Measurements from ENCODE around the gene CDH26. TPM values are rescaled to one million over a fixed set of nuclear protein-coding genes. Genes with fewer than 3 reads are reported as not detected.

Gene CDH26
- total RNA-seq, 1 experiment from 2014 or later = 1.0 TPM

GRCh38 chr20:59911041-59911440 is 47.2 kb upstream of the CDH26 start:
- H3K27me3 Mint-ChIP-seq (ENCODE audit: low read depth) = peaks cover 16% of the 10 kb centered on the region
- H3K9me3 Mint-ChIP-seq = peaks cover 3% of the 10 kb centered on the region; the same call in 1 of the 2 replicates
- H3K36me3 Mint-ChIP-seq = no peaks in the 10 kb centered on the region
- H3K4me3 Mint-ChIP-seq = no peak overlapping the region
- ATAC-seq (no peak), DNase-seq (ENCODE audit: low spot score) (no peak)
- no peaks in the 10 kb centered on the region for H3K4me1 Mint-ChIP-seq
- ChIA-PET POLR2A (no interaction called here), CTCF (no interaction called here)
- TF ChIP-seq JAZF1 (CRISPR knock-in tag; IDR thresholded peaks at IDR 0.05) = no peak
- TF ChIP-seq ZNF416 (CRISPR knock-in tag; IDR thresholded peaks at IDR 0.05) = no peak
- TF ChIP-seq, protein P1, sequence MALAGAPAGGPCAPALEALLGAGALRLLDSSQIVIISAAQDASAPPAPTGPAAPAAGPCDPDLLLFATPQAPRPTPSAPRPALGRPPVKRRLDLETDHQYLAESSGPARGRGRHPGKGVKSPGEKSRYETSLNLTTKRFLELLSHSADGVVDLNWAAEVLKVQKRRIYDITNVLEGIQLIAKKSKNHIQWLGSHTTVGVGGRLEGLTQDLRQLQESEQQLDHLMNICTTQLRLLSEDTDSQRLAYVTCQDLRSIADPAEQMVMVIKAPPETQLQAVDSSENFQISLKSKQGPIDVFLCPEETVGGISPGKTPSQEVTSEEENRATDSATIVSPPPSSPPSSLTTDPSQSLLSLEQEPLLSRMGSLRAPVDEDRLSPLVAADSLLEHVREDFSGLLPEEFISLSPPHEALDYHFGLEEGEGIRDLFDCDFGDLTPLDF (CRISPR knock-in tag; IDR thresholded peaks at IDR 0.05) = no peak
- TF ChIP-seq ATF1 (CRISPR knock-in tag; IDR thresholded peaks at IDR 0.05) = no peak
- TF ChIP-seq, protein P2, sequence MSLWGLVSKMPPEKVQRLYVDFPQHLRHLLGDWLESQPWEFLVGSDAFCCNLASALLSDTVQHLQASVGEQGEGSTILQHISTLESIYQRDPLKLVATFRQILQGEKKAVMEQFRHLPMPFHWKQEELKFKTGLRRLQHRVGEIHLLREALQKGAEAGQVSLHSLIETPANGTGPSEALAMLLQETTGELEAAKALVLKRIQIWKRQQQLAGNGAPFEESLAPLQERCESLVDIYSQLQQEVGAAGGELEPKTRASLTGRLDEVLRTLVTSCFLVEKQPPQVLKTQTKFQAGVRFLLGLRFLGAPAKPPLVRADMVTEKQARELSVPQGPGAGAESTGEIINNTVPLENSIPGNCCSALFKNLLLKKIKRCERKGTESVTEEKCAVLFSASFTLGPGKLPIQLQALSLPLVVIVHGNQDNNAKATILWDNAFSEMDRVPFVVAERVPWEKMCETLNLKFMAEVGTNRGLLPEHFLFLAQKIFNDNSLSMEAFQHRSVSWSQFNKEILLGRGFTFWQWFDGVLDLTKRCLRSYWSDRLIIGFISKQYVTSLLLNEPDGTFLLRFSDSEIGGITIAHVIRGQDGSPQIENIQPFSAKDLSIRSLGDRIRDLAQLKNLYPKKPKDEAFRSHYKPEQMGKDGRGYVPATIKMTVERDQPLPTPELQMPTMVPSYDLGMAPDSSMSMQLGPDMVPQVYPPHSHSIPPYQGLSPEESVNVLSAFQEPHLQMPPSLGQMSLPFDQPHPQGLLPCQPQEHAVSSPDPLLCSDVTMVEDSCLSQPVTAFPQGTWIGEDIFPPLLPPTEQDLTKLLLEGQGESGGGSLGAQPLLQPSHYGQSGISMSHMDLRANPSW (CRISPR knock-in tag; conservative IDR thresholded peaks at IDR 0.05; ENCODE audit: low read depth) = no peak
- no peak for TF ChIP-seq ZNF317 (CRISPR knock-in tag; IDR thresholded peaks at IDR 0.05; ENCODE audit: borderline replicate concordance, low read depth)
- no peak for TF ChIP-seq SP1 (CRISPR knock-in tag; conservative IDR thresholded peaks at IDR 0.05)
- no peak for TF ChIP-seq HMGA2 (CRISPR knock-in tag; IDR thresholded peaks at IDR 0.05)
- no peak for TF ChIP-seq RORB (CRISPR knock-in tag; IDR thresholded peaks at IDR 0.05)
- no peak for TF ChIP-seq CBFB (CRISPR knock-in tag; IDR thresholded peaks at IDR 0.05; ENCODE audit: low read depth)
- TF ChIP-seq GTF2I (CRISPR knock-in tag; conservative IDR thresholded peaks at IDR 0.05) = no peak
- TF ChIP-seq, protein P3, sequence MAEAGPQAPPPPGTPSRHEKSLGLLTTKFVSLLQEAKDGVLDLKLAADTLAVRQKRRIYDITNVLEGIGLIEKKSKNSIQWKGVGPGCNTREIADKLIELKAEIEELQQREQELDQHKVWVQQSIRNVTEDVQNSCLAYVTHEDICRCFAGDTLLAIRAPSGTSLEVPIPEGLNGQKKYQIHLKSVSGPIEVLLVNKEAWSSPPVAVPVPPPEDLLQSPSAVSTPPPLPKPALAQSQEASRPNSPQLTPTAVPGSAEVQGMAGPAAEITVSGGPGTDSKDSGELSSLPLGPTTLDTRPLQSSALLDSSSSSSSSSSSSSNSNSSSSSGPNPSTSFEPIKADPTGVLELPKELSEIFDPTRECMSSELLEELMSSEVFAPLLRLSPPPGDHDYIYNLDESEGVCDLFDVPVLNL (CRISPR knock-in tag; IDR thresholded peaks at IDR 0.05; ENCODE audit: borderline replicate concordance, low read depth) = no peak
- no peak for TF ChIP-seq NFATC4 (CRISPR knock-in tag; IDR thresholded peaks at IDR 0.05)
- no peak for TF ChIP-seq MXD4 (CRISPR knock-in tag; IDR thresholded peaks at IDR 0.05; ENCODE audit: borderline replicate concordance)
- H3K27ac Mint-ChIP-seq = no peak overlapping the region

DNA sequence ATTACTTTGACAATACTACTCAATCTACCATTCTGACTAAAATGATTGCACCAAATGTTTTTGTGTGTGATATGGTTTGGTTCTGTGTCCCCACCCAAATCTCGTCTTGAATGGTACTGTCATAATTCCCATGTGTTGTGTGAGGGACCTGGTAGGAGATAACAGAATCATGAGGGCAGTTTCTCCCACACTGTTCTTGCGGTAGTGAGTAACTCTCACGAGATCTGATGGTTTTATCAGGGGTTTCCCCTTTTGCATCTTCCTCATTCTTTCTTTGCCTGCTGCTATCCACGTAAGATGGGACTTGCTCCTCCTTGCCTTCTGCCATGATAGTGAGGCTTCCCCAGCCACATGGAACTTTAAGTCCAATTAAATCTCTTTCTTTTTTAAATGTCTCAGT is 45.6 kb upstream of the CDH26 start:
- no peak overlapping the region for H3K4me3 Mint-ChIP-seq
- ATAC-seq (no peak), DNase-seq (ENCODE audit: low spot score) (no peak)
- POLR2A ChIA-PET = no interaction called here
- 0 out of 2 replicates have a peak, but pooled peaks cover under 1% of the 10 kb centered on the region for H3K4me1 Mint-ChIP-seq
- no peak for TF ChIP-seq TP53 (CRISPR knock-in tag; IDR thresholded peaks at IDR 0.05)
- no peak for TF ChIP-seq FOXJ3 (CRISPR knock-in tag; IDR thresholded peaks at IDR 0.05; ENCODE audit: borderline replicate concordance)
- no peak for TF ChIP-seq ETV6 (CRISPR knock-in tag; IDR thresholded peaks at IDR 0.05)
- peaks cover 10% of the 10 kb centered on the region for H3K27me3 Mint-ChIP-seq (ENCODE audit: low read depth)
- CTCF ChIA-PET = no interaction called here
- peaks cover 2% of the 10 kb centered on the region; the same call in 1 of the 2 replicates for H3K9me3 Mint-ChIP-seq
- no peaks in the 10 kb centered on the region for H3K36me3 Mint-ChIP-seq
- H3K27ac Mint-ChIP-seq = no peak overlapping the region

DNA sequence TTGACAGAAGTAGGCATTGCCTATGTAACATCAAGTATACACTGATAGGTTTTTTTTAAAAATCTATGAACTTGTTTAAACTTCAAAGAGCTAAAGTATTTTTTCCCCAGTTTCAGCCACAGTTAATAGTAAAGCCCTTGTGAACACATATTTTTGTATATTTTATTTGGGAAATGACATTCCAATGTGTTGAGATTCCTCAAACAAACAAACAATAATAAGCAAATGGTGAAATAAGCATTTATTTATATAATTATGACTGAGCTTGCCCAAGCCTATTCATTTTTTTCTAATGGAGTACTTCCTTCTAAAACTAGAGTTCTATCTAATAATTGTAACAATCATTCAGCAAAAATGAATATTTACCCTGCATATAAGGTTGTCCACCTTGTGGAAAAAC is 37.3 kb upstream of the CDH26 start:
- H3K4me3 Mint-ChIP-seq = no peak overlapping the region
- H3K36me3 Mint-ChIP-seq = no peaks in the 10 kb centered on the region
- ATAC-seq (no peak), DNase-seq (ENCODE audit: low spot score) (no peak)
- TF ChIP-seq, protein P4, sequence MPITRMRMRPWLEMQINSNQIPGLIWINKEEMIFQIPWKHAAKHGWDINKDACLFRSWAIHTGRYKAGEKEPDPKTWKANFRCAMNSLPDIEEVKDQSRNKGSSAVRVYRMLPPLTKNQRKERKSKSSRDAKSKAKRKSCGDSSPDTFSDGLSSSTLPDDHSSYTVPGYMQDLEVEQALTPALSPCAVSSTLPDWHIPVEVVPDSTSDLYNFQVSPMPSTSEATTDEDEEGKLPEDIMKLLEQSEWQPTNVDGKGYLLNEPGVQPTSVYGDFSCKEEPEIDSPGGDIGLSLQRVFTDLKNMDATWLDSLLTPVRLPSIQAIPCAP (CRISPR knock-in tag; IDR thresholded peaks at IDR 0.05) = no peak
- TF ChIP-seq ZNF671 (CRISPR knock-in tag; IDR thresholded peaks at IDR 0.05) (no peak), ATF1 (CRISPR knock-in tag; IDR thresholded peaks at IDR 0.05) (no peak), AFF4 (CRISPR knock-in tag; IDR thresholded peaks at IDR 0.05; ENCODE audit: borderline replicate concordance) (no peak), ZNF138 (CRISPR knock-in tag; conservative IDR thresholded peaks at IDR 0.05) (no peak), USF2 (CRISPR knock-in tag; IDR thresholded peaks at IDR 0.05) (no peak), JUN (CRISPR knock-in tag; IDR thresholded peaks at IDR 0.05) (no peak)
- no peak overlapping the region for H3K27ac Mint-ChIP-seq
- peaks cover 7% of the 10 kb centered on the region; the same call in 1 of the 2 replicates for H3K4me1 Mint-ChIP-seq
- no peaks in the 10 kb centered on the region for H3K9me3 Mint-ChIP-seq
- CTCF ChIA-PET = interaction anchor here (1.2 kb wide), 1 partner anchor 13 kb away, joined by 6 read pairs; the partner anchor contains the start of gene SYCP2
- H3K27me3 Mint-ChIP-seq (ENCODE audit: low read depth) = peaks cover 22% of the 10 kb centered on the region
- POLR2A ChIA-PET = no interaction called here

Measured in WTC11 (cell line).